Measurements from ENCODE around the gene RNASE2.

RNASE2 gene

GRCh38 chr14:20986811-20987210 is 31.5 kb downstream of the RNASE2 start:
- Histone ChIP-seq H3K9ac (no peak overlapping the region), H3K27me3 (ENCODE audit: control insufficient read depth, insufficient read depth, low read length) (no peaks in the 10 kb centered on the region), H3K79me2 (peaks cover 2% of the 10 kb centered on the region), H3K4me3 (ENCODE audit: low read depth, low read length) (no peak overlapping the region), H3K27ac (no peak overlapping the region), H2AFZ (no peak overlapping the region), H3K4me2 (ENCODE audit: low read length) (no peak overlapping the region), H3K36me3 (ENCODE audit: control insufficient read depth, insufficient read depth, low read length) (no peaks in the 10 kb centered on the region), H3K9me3 (ENCODE audit: control insufficient read depth, low read length) (no peaks in the 10 kb centered on the region), H3K4me1 (peaks cover 13% of the 10 kb centered on the region)
- TF ChIP-seq CTCF (IDR thresholded peaks at IDR 0.05): no peak

DNA sequence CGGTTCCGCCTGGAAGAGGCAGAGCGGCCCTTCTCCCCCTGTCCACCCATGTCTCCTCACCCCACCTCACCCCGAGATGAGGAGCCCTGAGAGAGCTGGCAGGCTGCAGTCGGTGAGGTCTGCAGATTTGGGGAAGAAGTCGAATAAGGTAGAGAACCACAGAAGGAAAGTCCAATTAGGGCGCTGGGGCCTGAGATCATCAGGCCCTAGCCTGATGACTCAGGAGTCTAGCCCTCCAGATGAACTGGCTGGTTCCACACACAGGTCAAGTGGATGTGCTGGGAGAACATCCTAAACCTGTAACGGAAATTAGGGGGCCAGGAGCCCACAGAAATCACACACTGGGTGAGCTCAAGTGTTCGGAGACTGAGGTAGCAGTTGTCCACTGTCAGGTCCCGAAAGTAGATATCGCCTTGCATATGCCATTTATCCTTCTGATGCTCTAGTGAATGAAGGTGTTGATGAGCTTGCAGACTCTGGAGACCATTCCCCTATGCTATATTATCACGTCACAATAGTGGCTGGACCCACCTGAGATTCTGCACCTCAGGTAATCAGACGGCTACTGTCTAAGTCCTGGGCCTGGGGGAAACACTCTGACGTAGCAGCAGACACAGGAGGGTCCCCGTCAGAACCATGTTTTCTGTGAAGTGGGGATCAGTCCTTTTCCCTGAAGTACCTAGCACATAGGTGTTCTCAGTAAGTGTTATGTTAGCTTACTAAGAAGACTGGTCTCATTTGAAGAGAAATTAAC is 33.6 kb downstream of the RNASE2 start:
- H3K27ac ChIP-seq: peak overlapping the region; percentile 17
- no peak for TF ChIP-seq CTCF (IDR thresholded peaks at IDR 0.05)
- peaks cover 13% of the 10 kb centered on the region for H3K4me1 ChIP-seq
- H3K9ac ChIP-seq: no peak overlapping the region
- H2AFZ ChIP-seq: peak overlapping the region; percentile 62
- no peaks in the 10 kb centered on the region for H3K27me3 ChIP-seq (ENCODE audit: control insufficient read depth, insufficient read depth, low read length)
- H3K9me3 ChIP-seq (ENCODE audit: control insufficient read depth, low read length): no peaks in the 10 kb centered on the region
- no peak overlapping the region for H3K4me3 ChIP-seq (ENCODE audit: low read depth, low read length)
- no peaks in the 10 kb centered on the region for H3K36me3 ChIP-seq (ENCODE audit: control insufficient read depth, insufficient read depth, low read length)
- peaks cover 2% of the 10 kb centered on the region for H3K79me2 ChIP-seq
- H3K4me2 ChIP-seq (ENCODE audit: low read length): peak overlapping the region; percentile 16

DNA sequence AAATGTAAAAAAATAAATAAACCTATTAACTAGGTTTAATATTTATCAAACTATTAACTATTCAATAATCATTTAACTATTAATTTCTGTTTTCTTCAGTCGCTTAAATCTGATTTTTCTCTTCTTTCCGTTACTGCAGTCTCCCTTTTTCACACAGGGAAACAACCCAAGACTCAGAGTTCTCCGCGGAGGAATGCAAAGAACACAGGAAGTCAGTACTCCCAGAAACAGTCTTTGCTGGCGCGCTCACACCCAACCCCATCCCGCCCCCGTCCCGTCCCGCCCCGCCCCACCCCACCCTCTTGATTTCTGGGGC is 34.1 kb downstream of the RNASE2 start:
- TF ChIP-seq CTCF (IDR thresholded peaks at IDR 0.05): no peak
- no peaks in the 10 kb centered on the region for H3K9me3 ChIP-seq (ENCODE audit: control insufficient read depth, low read length)
- H3K4me3 ChIP-seq (ENCODE audit: low read depth, low read length): no peak overlapping the region
- H2AFZ ChIP-seq: peak overlapping the region; percentile 62
- no peak overlapping the region for H3K9ac ChIP-seq
- peak overlapping the region; percentile 17 for H3K27ac ChIP-seq
- H3K4me2 ChIP-seq (ENCODE audit: low read length): peak overlapping the region; percentile 16
- H3K4me1 ChIP-seq: peaks cover 13% of the 10 kb centered on the region
- no peaks in the 10 kb centered on the region for H3K36me3 ChIP-seq (ENCODE audit: control insufficient read depth, insufficient read depth, low read length)
- H3K27me3 ChIP-seq (ENCODE audit: control insufficient read depth, insufficient read depth, low read length): no peaks in the 10 kb centered on the region
- peaks cover 2% of the 10 kb centered on the region for H3K79me2 ChIP-seq

DNA sequence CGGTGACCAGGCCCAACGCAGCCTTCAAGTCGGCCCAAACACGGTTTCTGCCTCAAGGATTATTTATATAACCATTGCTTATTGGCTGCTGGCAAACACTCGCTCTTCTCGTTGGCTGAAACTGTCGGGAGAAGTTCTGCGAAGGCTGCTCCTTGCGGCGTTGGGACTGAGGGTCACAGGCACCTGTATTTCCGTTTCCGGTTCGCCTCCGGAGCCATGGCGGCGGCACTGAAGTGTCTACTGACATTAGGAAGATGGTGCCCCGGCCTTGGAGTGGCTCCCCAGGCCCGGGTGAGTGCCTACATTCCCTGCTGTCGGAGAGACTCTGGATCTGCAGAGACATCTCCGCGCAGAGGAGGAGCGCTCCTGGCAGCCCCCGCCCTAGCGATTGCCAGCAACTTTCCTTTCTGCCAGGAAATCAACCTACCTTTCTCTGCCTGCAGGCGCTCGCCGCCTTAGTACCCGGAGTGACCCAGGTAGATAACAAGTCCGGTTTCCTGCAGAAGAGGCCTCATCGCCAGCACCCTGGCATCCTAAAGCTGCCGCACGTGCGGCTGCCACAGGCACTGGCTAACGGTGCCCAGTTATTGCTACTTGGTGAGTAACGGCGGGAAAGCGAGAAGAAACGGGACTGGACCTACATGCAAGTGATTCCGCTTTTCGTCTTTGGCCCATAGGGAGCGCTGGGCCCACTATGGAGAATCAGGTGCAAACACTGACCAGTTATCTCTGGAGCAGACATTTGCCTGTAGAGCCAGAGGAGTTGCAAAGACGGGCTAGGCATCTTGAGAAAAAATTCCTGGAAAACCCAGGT is 34.7 kb downstream of the RNASE2 start, which contains the start of gene METTL17:
Gene METTL17, plus strand, starts transcription at position 194 of the 814 bp plus-strand sequence. Its CDS starts 23 bp downstream, at position 217.
- H3K36me3 ChIP-seq (ENCODE audit: control insufficient read depth, insufficient read depth, low read length): no peaks in the 10 kb centered on the region
- TF ChIP-seq CTCF (IDR thresholded peaks at IDR 0.05): peak; percentile 46
- H3K4me1 ChIP-seq: peaks cover 13% of the 10 kb centered on the region
- H3K27ac ChIP-seq: peak within 1 kb of the TSS; percentile 79
- H3K4me2 ChIP-seq (ENCODE audit: low read length): peak within 1 kb of the TSS; percentile 93
- peak within 1 kb of the TSS; percentile 95 for H3K4me3 ChIP-seq (ENCODE audit: low read depth, low read length)
- H3K9me3 ChIP-seq (ENCODE audit: control insufficient read depth, low read length): no peaks in the 10 kb centered on the region
- H2AFZ ChIP-seq: peak within 1 kb of the TSS; percentile 91
- peak within 1 kb of the TSS; percentile 57 for H3K9ac ChIP-seq
- no peaks in the 10 kb centered on the region for H3K27me3 ChIP-seq (ENCODE audit: control insufficient read depth, insufficient read depth, low read length)
- H3K79me2 ChIP-seq: peaks cover 2% of the 10 kb centered on the region

Measured in parathyroid adenoma (tissue), 2 donors.